H9 (cell line): ENCODE results near the gene VIPR1. TPM values are rescaled to one million over a fixed set of nuclear protein-coding genes. Genes with fewer than 3 reads are reported as not detected.

Experiments used
- DNase-seq: peaks from one replicate; pipeline ENCODE4 v3.0.0-alpha.2; 2017
- H2AFZ ChIP-seq: one replicate; pipeline ENCODE4 v1.6.1; 2013; ENCODE audit warnings: mild to moderate bottlenecking, low read length, control low read depth, moderate library complexity
- H2AK5ac ChIP-seq: 2 replicates; pipeline ENCODE4 v1.6.1; 2013; ENCODE audit warnings: low read length, control low read depth, mixed read lengths; ENCODE audit not compliant: insufficient read length
- H2BK120ac ChIP-seq: one replicate; pipeline ENCODE4 v1.6.1; 2013; ENCODE audit warnings: low read depth, mild to moderate bottlenecking, low read length, control low read depth, inconsistent platforms; ENCODE audit not compliant: poor library complexity, severe bottlenecking
- H2BK12ac ChIP-seq: 2 replicates; pipeline ENCODE4 v1.6.1; 2013; ENCODE audit warnings: low read length, control low read depth, mixed read lengths, low read depth; ENCODE audit not compliant: insufficient read length
- H2BK15ac ChIP-seq: 2 replicates; pipeline ENCODE4 v1.6.1; 2013; ENCODE audit warnings: low read depth, low read length, control low read depth
- H2BK20ac ChIP-seq: one replicate; pipeline ENCODE4 v1.6.1; 2013; ENCODE audit warnings: low read depth, mild to moderate bottlenecking, low read length, control low read depth, inconsistent platforms; ENCODE audit not compliant: poor library complexity, severe bottlenecking
- H2BK5ac ChIP-seq: 2 replicates; pipeline ENCODE4 v1.6.1; 2013; ENCODE audit warnings: low read length, control low read depth, mixed read lengths; ENCODE audit not compliant: insufficient read length
- H3K14ac ChIP-seq: 2 replicates; pipeline ENCODE4 v1.6.1; 2013; ENCODE audit warnings: low read length, control low read depth; ENCODE audit not compliant: insufficient read depth
- H3K18ac ChIP-seq: 2 replicates; pipeline ENCODE4 v1.6.1; 2013; ENCODE audit warnings: low read depth, mild to moderate bottlenecking, mixed read lengths, low read length, control low read depth; ENCODE audit not compliant: insufficient read length
- H3K23ac ChIP-seq: 2 replicates; pipeline ENCODE4 v1.6.1; 2013; ENCODE audit warnings: low read length, control low read depth, mixed read lengths, low read depth; ENCODE audit not compliant: insufficient read length
- H3K23me2 ChIP-seq: 2 replicates; pipeline ENCODE4 v1.6.1; 2013; ENCODE audit warnings: low read depth, mild to moderate bottlenecking, mixed read lengths, low read length, control low read depth; ENCODE audit not compliant: insufficient read length, poor library complexity, severe bottlenecking
- H3K27ac ChIP-seq: 2 replicates; pipeline ENCODE4 v1.5.1; 2013; ENCODE audit warnings: low read length, control low read depth, mixed read lengths, low read depth; ENCODE audit not compliant: insufficient read length
- H3K27me3 ChIP-seq: 2 replicates; pipeline ENCODE4 v1.6.1; 2013; ENCODE audit warnings: low read length, control low read depth, inconsistent platforms; ENCODE audit not compliant: insufficient read depth
- H3K4ac ChIP-seq: 2 replicates; pipeline ENCODE4 v1.6.1; 2013; ENCODE audit warnings: low read depth, mild to moderate bottlenecking, control low read depth, inconsistent platforms, low read length, moderate library complexity
- H3K4me1 ChIP-seq: 2 replicates; pipeline ENCODE4 v1.6.1; 2013; ENCODE audit warnings: low read length, control low read depth, inconsistent platforms; ENCODE audit not compliant: insufficient read depth
- H3K4me2 ChIP-seq: 2 replicates; pipeline ENCODE4 v1.6.1; 2013; ENCODE audit warnings: low read length, control low read depth, mixed read lengths; ENCODE audit not compliant: insufficient read length, insufficient read depth
- H3K56ac ChIP-seq: 2 replicates; pipeline ENCODE4 v1.6.1; 2013; ENCODE audit warnings: low read depth, mild to moderate bottlenecking, mixed read lengths, low read length, control low read depth; ENCODE audit not compliant: insufficient read length
- H3K79me1 ChIP-seq: 2 replicates; pipeline ENCODE4 v1.6.1; 2013; ENCODE audit warnings: low read depth, mild to moderate bottlenecking, moderate library complexity, low read length, control low read depth, inconsistent platforms; ENCODE audit not compliant: insufficient read depth, poor library complexity, severe bottlenecking
- H3K79me2 ChIP-seq: 2 replicates; pipeline ENCODE4 v1.6.1; 2013; ENCODE audit warnings: low read length, control low read depth, inconsistent platforms; ENCODE audit not compliant: insufficient read depth
- H3K9ac ChIP-seq: 2 replicates; pipeline ENCODE4 v1.6.1; 2013; ENCODE audit warnings: low read length, control low read depth, mixed read lengths; ENCODE audit not compliant: insufficient read length; ENCODE audit errors: extremely low read depth
- H3K9me3 ChIP-seq: one replicate; pipeline ENCODE4 v1.6.1; 2013; ENCODE audit warnings: low read depth, low read length, inconsistent platforms; ENCODE audit not compliant: control insufficient read depth
- H3T11ph ChIP-seq: one replicate; pipeline ENCODE4 v1.6.1; 2013; ENCODE audit warnings: mild to moderate bottlenecking, low read length, control low read depth, inconsistent platforms
- H4K20me1 ChIP-seq: one replicate; pipeline ENCODE4 v1.6.1; 2013; ENCODE audit not compliant: control insufficient read depth, insufficient read length, insufficient read depth
- H4K5ac ChIP-seq: 2 replicates; pipeline ENCODE4 v1.6.1; 2013; ENCODE audit warnings: low read depth, mild to moderate bottlenecking, mixed read lengths, low read length, control low read depth; ENCODE audit not compliant: insufficient read length
- H4K8ac ChIP-seq: replicated peaks from 2 replicates; pipeline ENCODE4 v1.6.1; 2013; ENCODE audit warnings: low read length, control low read depth, mixed read lengths, low read depth; ENCODE audit not compliant: insufficient read length
- H4K91ac ChIP-seq: 2 replicates; pipeline ENCODE4 v1.6.1; 2013; ENCODE audit warnings: low read depth, mild to moderate bottlenecking, moderate library complexity, mixed read lengths, low read length, control low read depth; ENCODE audit not compliant: insufficient read length
- H3K27ac Mint-ChIP-seq, 3 experiments: 2 replicates in 2 of 3; 3 replicates in 1 of 3; pipeline ENCODE4 v1.8.0; 2020 to 2021; ENCODE audit warnings: mixed read lengths in 3 of 3, mild to moderate bottlenecking in 1 of 3, moderate library complexity in 1 of 3
- H3K27me3 Mint-ChIP-seq: 2 replicates; pipeline ENCODE4 v1.8.0; 2021; ENCODE audit warnings: low read depth, mild to moderate bottlenecking, moderate library complexity, mixed read lengths
- H3K36me3 Mint-ChIP-seq, 3 experiments: 2 replicates in 2 of 3; 3 replicates in 1 of 3; pipeline ENCODE4 v1.8.0; 2020 to 2021; ENCODE audit warnings: low read depth in 3 of 3, mixed read lengths in 3 of 3; ENCODE audit not compliant: insufficient read depth in 1 of 3
- H3K4me1 Mint-ChIP-seq, 2 experiments: 2 replicates each; pipeline ENCODE4 v1.8.0; 2020; ENCODE audit warnings: mixed read lengths in 2 of 2
- H3K4me3 Mint-ChIP-seq, 2 experiments: 2 replicates in 1 of 2; 3 replicates in 1 of 2; pipeline ENCODE4 v1.8.0; 2020 to 2021; ENCODE audit warnings: mild to moderate bottlenecking in 2 of 2, mixed read lengths in 2 of 2, moderate library complexity in 1 of 2
- H3K9me3 Mint-ChIP-seq, 2 experiments: 2 replicates in 1 of 2; 3 replicates in 1 of 2; pipeline ENCODE4 v1.8.0; 2020; ENCODE audit warnings: mild to moderate bottlenecking in 2 of 2, mixed read lengths in 2 of 2, moderate library complexity in 1 of 2
- WGBS: extraction: QIAGEN DNeasy Blood & Tissue Kit; methylation state at CpG from one replicate; pipeline ENCODE4 v1.1.7; 2013; ENCODE audit warnings: missing lambda C conversion rate, low lambda C conversion rate, mixed read lengths; ENCODE audit not compliant: insufficient read length; ENCODE audit errors: extremely low coverage; 5-methylcytosine and 5-hydroxymethylcytosine counted together
- total RNA-seq: library from RNA; stranded (reverse); gene quantifications from 2 replicates; pipeline ENCODE4 v1.2.1, GENCODE V29; 2021
- TF ChIP-seq, protein P1 (sequence below): fragments of 200-600 bp; sonication (generic); conservative IDR thresholded peaks from 3 replicates; pipeline ENCODE4 v1.8.0; 2021; ENCODE audit warnings: antibody characterized with exemption, mild to moderate bottlenecking

VIPR1 gene
- total RNA-seq, 1 experiment from 2014 or later = 6.5 TPM

- Histone ChIP-seq H3K79me2 (no peaks in the 10 kb centered on the region), H2AK5ac (no peak overlapping the region), H2BK120ac (no peak overlapping the region), H4K8ac (no peak overlapping the region), H3K18ac (no peak overlapping the region), H3T11ph (no peak overlapping the region), H2BK15ac (no peak overlapping the region), H3K4ac (no peak overlapping the region), H3K9ac (no peak overlapping the region), H3K23ac (no peak overlapping the region), H3K9me3 (no peaks in the 10 kb centered on the region), H4K5ac (no peak overlapping the region), H2BK20ac (no peak overlapping the region), H4K91ac (no peak overlapping the region), H3K4me1 (no peaks in the 10 kb centered on the region), H3K27ac (no peak overlapping the region), H3K79me1 (no peaks in the 10 kb centered on the region), H2BK5ac (no peak overlapping the region), H3K4me2 (no peak overlapping the region), H3K14ac (no peak overlapping the region), H2BK12ac (no peak overlapping the region), H3K23me2 (no peaks in the 10 kb centered on the region), H4K20me1 (no peaks in the 10 kb centered on the region), H2AFZ (no peak overlapping the region), H3K56ac (no peak overlapping the region), H3K27me3 (no peaks in the 10 kb centered on the region)
- Mint-ChIP-seq H3K4me3 (no peak overlapping the region), H3K4me1 (peaks cover 8 to 10% of the 10 kb centered on the region in 2 experiments), H3K27ac (no peak overlapping the region), H3K9me3 (peaks cover 6 to 10% of the 10 kb centered on the region in 2 experiments; a peak in 3 of 5 replicates), H3K36me3 (peaks cover 0 to 5% (median 0%) of the 10 kb centered on the region in 3 experiments; a peak in 3 of 7 replicates), H3K27me3 (peaks cover 24% of the 10 kb centered on the region)
- no CpG with 5 or more reads among the region's 2 CpGs for WGBS
- no peak for DNase-seq
- TF ChIP-seq, protein P1, sequence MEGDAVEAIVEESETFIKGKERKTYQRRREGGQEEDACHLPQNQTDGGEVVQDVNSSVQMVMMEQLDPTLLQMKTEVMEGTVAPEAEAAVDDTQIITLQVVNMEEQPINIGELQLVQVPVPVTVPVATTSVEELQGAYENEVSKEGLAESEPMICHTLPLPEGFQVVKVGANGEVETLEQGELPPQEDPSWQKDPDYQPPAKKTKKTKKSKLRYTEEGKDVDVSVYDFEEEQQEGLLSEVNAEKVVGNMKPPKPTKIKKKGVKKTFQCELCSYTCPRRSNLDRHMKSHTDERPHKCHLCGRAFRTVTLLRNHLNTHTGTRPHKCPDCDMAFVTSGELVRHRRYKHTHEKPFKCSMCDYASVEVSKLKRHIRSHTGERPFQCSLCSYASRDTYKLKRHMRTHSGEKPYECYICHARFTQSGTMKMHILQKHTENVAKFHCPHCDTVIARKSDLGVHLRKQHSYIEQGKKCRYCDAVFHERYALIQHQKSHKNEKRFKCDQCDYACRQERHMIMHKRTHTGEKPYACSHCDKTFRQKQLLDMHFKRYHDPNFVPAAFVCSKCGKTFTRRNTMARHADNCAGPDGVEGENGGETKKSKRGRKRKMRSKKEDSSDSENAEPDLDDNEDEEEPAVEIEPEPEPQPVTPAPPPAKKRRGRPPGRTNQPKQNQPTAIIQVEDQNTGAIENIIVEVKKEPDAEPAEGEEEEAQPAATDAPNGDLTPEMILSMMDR = no peak
Observed at GRCh38 chr3:42477696-42478095, 24.7 kb upstream of the VIPR1 start.
